Endometrium (tissue), 2 donors: Measurements from ENCODE around the gene PADI6.
"Not testable (repeated sequence)": the region's sequence is repeated elsewhere in the genome, so short reads cannot be mapped to it uniquely, and the experiment has no call there.

Experiments used
- FAIRE-seq: peaks from 2 replicates; lab custom pipeline; 2012; peaks lifted over from hg19 to GRCh38; lab: Jason Lieb, UNC
- donor health status: control.
- donor health status: control.

PADI6 gene

DNA sequence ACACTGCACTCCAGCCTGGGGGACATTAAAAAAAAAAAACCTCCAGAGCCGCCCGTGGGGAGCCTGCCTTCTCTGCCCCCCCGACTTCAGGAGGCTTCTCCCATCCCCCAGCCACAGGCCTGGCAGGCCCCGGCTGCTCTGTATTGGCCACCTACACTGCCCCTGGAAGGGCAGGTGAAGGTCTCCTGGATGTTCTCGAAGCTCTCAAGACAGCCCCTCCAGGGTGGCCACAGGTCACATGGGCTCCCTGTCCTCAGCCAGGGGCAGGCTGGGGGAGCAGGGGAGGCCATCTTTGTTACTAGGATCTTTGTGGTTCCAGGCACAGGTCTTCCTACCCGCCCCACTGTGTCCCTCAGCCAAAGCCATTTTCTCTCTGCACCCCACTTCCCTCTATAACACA is 32.8 kb downstream of the PADI6 start:
- no peak for FAIRE-seq

DNA sequence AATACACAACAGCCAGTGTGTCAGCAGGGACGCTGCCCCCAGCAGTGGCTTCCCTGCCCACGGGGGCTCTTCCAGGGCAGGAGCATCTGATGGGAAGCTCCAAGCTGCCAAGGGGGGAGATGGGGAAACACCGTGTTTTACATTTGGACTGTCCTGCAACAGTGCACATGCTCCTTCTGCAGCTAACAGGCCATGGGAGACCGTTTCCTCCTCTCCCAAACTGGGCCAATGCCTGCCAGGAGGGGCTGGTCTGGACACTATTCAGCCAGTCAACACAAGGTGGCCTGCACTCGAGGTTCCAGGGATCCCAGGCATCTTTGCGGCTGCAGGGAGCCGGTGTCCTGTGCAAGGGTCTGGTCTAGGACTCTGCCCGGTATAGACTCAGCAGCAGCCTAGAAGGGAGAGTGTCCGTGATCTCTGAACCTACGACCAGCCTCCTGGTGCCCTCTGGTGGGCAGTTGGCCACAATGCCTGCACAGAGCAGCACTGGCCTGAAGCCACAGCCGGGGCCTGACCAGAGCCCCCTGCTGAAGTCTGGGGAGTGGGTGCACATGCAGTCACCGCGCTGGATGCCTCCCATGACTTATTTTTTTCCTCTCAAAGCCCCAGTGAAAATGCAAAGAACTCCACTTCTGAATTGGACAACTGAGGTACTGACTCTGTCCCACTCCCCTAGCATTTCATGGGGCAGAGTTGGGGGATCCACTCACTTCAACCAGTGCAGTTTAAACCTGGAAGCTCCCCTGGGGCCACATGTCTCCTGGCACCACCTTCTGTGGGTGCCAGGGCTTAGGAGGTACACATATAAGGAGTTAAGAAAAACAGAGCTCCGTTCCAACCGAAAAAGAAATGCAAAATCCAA is 34.1 kb downstream of the PADI6 start:
- no peak for FAIRE-seq

DNA sequence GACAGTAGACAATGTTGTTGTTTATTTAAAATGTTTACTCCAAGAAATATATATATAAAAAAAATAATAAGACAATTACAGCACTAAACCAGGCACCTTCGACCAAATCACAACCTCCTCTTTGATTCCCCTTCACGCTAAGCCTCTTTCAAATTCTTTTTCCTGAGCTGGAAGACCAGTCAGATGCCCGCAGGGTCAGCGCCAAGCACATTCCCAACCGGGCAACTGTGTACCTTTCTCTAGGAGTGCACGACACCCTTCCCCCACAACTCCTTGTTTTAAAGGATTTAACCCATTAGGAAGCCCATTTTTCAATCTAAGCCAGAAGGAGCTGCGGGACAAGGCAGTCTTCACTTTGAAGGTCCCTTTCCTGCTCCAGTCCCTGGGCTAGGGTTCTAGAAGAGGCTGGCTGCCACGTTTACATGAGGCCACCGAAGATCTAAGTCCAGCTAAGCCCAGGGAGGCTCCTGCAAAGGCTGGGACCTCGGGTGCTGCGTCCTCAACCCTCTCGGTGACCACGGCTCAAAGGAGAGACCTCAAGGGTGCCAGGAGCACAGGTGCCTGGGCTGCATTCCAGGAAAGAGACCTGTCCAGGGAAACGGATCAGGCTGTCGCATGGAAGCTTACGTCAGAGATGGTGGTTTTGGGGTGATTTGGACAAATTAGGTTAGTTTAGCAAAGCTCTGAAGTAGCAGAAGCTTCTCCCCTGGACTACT is 34.9 kb downstream of the PADI6 start:
- FAIRE-seq: not testable (repeated sequence)

DNA sequence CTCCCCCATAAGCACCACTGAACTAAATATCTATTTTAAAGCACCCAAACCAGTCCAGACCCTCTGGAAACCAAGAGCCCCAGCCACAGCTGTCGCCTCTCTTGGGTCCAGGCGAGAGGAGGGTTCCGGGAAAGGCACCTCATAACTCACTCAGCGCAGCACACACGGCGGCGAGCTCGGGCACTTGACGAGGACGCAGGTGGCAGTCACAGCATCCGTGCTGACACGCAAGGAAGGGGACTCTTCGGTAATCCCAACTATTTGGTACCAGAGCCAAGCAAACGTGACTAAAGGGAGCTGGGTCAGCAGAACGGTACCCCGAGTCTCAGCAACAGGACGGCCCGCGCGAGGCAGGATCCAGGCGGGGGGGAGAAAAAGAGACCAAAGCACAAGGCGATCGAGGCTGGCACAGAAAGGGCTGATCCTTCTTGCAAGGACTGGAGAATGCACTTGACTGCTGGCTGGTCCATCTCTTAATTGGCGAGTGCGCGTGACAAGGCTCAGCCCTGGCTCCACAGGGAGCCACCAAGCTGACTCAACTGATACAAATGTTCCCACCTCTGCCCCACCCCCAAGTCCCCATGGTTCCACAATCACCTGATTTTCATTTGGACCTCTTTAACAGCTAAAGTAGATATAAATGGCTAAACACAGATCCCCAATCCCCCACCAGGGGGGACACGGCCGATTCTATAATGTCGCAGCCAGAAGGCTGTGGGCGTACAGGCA is 36.0 kb downstream of the PADI6 start:
- not testable (repeated sequence) for FAIRE-seq

- no peak for FAIRE-seq
Observed at GRCh38 chr1:17409391-17409811, 37.4 kb downstream of the PADI6 start.

- FAIRE-seq: no peak
Observed at GRCh38 chr1:17412093-17412870, 40.3 kb downstream of the PADI6 start.

DNA sequence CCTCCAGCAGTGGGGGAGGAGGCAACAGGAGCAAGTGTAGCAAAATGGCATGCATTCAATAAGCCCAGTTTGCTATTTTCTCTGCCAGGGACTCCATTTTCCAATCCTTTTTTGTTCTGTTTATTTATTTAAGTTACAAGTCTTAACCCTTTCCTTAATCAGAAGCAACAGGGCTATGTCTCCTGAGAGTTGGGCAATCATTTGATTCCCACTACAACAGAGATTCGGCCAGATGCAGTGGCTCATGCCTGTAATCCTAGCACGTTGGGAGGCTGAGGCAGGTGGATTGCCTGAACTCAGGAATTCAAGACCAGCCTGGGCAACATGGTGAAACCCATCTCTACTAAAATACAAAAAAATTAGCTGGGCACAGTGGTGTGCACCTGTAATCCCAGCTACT is 42.0 kb downstream of the PADI6 start:
- FAIRE-seq: no peak

GRCh38 chr1:17416389-17416788 is 44.4 kb downstream of the PADI6 start:
- FAIRE-seq: no peak

DNA sequence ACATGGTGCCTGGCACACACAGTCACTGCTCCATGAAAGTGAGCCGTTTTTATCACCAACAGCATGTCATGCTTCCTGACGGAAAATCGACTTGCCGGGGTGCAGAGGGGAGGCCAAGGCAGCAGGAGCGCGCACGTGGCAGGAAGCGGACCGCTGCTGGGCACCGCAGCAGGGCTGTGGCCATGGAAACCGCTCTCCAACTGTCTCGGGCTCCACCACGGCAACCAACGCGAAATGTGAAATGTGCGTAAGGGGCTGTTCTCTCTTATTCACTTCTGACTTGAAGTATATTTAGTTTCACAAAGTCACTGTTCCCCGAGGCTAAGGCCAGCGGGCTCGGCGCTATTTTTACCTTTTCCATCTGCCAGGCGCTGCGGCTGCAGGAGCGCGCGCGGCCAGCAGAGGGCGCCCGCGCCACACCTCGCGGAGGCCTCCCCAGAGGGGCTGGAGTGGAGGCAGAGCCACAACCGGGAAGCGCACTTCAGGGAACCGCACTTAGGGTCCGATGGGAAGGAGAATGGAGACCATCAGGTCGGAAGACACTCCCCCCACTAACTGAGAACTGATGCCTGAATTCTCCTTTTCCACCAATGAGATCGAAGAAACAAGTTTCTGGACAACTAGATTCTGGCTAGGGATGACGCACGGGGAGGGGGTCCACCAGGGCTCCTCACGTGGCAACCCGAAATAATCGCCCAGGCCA is 47.8 kb downstream of the PADI6 start:
- FAIRE-seq: no peak

GRCh38 chr1:17420391-17420918 is 48.5 kb downstream of the PADI6 start:
- no peak for FAIRE-seq

DNA sequence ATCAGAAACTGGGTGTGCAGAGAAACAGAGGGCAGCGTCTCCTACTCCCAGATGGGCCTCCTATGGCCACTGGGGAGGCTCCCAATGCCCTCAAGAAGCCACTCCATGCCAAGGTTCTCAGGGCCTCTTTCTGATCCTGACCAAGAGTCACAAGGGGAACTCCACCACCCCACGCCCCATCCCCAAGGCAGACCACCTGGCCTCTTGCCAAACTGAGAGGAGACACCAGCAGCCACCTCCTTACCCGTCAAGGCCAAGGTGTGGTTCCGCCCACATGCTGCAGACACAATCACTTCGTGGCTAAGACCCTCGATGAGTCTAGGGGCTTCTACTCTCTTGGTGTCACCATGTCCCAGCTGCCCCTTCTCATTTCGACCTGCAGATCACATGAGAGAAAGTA is 50.5 kb downstream of the PADI6 start:
- no peak for FAIRE-seq

DNA sequence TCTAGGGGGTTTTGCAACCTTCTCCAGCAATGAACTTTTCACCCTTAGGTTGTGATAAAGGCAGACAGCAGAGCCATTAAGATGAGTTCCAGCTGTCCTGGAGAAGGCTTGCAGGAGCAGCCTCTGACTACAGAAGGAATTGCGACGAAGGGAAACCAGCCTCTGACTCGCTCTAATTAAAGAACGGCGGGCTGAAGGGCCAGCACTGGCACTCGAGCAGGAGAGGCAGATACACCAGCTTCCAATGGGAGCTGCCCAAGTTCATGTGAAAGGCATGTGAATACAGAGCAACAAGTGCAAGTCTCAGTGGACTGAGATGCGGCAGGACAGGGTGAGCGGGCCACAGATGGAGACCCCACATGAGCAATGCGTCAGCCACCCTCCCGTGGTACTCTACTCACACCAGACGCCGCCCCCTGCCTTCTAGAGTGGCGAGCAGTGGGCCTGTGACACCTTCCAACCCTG is 51.8 kb downstream of the PADI6 start:
- FAIRE-seq: no peak

DNA sequence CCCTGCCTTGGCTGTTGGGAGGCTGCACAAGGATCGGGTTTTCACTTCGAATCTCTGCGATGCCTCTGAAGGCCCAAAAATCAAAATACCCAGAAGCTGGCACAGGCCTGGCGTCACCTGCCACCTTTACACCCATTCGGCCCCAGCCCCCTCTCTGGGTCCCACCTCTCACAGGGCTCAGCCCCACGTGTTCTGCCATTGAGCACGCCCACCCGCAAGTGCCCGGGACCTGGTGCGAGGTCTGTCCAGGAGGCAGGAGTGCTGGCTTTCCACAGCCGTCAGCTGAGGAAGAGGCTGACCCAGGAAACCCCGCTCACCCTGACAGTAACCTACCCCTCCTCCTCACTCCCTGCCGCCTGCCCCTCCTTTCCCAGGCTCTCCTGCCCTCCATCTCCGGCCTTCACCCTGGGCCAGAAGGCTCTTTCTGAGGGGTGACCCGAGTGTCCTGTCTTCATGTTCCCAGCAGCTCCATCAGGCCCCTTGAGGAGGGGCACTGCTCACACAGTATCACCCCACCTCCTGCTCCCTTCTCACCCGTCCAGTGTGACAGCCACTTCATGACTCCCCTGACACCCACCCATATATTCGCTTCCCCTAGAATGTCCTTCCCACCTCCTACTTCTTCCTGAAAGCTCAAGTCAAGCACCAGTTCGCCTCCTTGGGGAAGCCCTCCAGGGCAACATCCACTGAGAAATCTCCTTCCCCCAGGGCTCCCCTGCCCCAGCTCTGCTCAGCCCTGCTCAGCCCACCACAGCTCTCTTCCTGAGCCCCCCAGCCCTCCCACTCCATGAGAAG is 54.0 kb downstream of the PADI6 start:
- no peak for FAIRE-seq

GRCh38 chr1:17427696-17428660 is 56.0 kb downstream of the PADI6 start:
- FAIRE-seq: no peak

DNA sequence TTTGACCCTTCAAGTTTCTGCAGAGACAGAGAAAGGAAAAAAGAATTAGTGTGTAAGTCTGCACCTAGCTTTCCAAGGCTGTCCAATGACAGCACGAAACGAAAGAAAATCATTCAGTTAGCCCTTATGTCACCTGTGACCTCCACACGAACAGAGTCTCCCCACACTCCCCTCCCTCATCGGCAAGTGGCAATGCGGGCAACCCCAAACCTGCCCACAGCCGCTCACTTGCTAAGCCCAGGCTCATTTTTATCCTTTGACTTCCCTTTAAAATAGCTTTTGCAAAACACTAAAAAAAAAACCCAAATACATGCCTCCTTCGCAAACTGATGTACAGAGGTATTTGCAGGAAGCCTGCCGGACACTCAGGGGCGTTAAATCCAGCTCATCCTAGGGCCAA is 57.2 kb downstream of the PADI6 start:
- no peak for FAIRE-seq

- no peak for FAIRE-seq
Observed at GRCh38 chr1:17432412-17432811, 60.4 kb downstream of the PADI6 start.

- no peak for FAIRE-seq
Observed at GRCh38 chr1:17433261-17433660, 61.3 kb downstream of the PADI6 start.

GRCh38 chr1:17434016-17434415 is 62.0 kb downstream of the PADI6 start:
- FAIRE-seq: no peak

- FAIRE-seq: no peak
Observed at GRCh38 chr1:17434601-17435000, 62.6 kb downstream of the PADI6 start.
